B cell (primary cell): ENCODE data around the gene CATSPERZ. TPM values are rescaled to one million over a fixed set of nuclear protein-coding genes. Genes with fewer than 3 reads are reported as not detected.

Experiments
- ATAC-seq: fragments of 200-7000 bp; cut with Tn5 transposase; one replicate; pipeline ENCODE4 v1.10.0; 2021; ENCODE audit warnings: low read depth, mild to moderate bottlenecking, moderate number of reproducible peaks, moderate library complexity
- CTCF ChIA-PET: fragments of 350-600 bp; sonication (Branson Sonifier 250); formaldehyde crosslinking; loops from one replicate; lab custom pipeline; 2021; ENCODE audit warnings: antibody characterized with exemption, inconsistent platforms; lab: Charles Lee
- POLR2A ChIA-PET: fragments of 350-600 bp; sonication (Branson Sonifier 250); formaldehyde crosslinking; loops from one replicate; lab custom pipeline; 2021; ENCODE audit warnings: antibody characterized with exemption; lab: Charles Lee
- DNase-seq: peaks from one replicate; pipeline ENCODE4 v3.0.0; 2013
- H2AFZ ChIP-seq: 2 replicates; pipeline ENCODE4 v1.6.1; 2012; ENCODE audit warnings: mild to moderate bottlenecking, low read depth, low read length; ENCODE audit not compliant: insufficient read depth, poor library complexity, severe bottlenecking
- H3K27ac ChIP-seq, 2 donors: 1 replicate in 1 of 2; 2 replicates in 1 of 2; pipeline ENCODE4 v1.5.1; 2012 to 2013; ENCODE audit warnings: low read length in 2 of 2, mild to moderate bottlenecking in 2 of 2, moderate library complexity in 1 of 2
- H3K27me3 ChIP-seq, 4 experiments: fragments of 200-600 bp in 1 of 4; sonication (generic) in 1 of 4; replicated peaks in 1 of 4; 1 replicate in 2 of 4; 2 replicates in 2 of 4; pipeline versions ENCODE4 v1.6.1 to v1.7.0; 2013 to 2016; ENCODE audit warnings: low read length in 3 of 4, mild to moderate bottlenecking in 2 of 4, mixed read lengths in 1 of 4, moderate library complexity in 1 of 4; ENCODE audit not compliant: insufficient read depth in 4 of 4, control insufficient read depth in 3 of 4; ENCODE audit errors: control extremely low read depth in 1 of 4
- H3K36me3 ChIP-seq, 2 experiments: replicated peaks in 1 of 2; 1 replicate in 1 of 2; 2 replicates in 1 of 2; pipeline versions ENCODE4 v1.6.1 to v1.7.1; 2013; ENCODE audit warnings: low read length in 1 of 2; ENCODE audit not compliant: insufficient read depth in 2 of 2, control insufficient read depth in 1 of 2; ENCODE audit errors: control extremely low read depth in 1 of 2, extremely low read depth in 1 of 2
- H3K4me1 ChIP-seq, 2 donors: fragments of 200-600 bp in 1 of 2; sonication (generic) in 1 of 2; 1 replicate in 1 of 2; 2 replicates in 1 of 2; pipeline versions ENCODE4 v1.5.1 to v1.6.1; 2013 to 2017; ENCODE audit warnings: low read length in 2 of 2; ENCODE audit not compliant: control insufficient read depth in 2 of 2, insufficient read depth in 2 of 2
- H3K4me2 ChIP-seq: replicated peaks from 2 replicates; pipeline ENCODE3; 2012; ENCODE audit warnings: mild to moderate bottlenecking, low read depth, low read length; ENCODE audit not compliant: poor library complexity, severe bottlenecking
- H3K4me3 ChIP-seq, 5 experiments: fragments of 200-600 bp in 1 of 5; sonication (generic) in 1 of 5; 1 replicate in 3 of 5; 2 replicates in 2 of 5; pipeline versions ENCODE4 v1.5.1 to v1.7.0; 2011 to 2016; ENCODE audit warnings: low read length in 4 of 5, mild to moderate bottlenecking in 4 of 5, low read depth in 2 of 5, control low read depth in 1 of 5, moderate library complexity in 1 of 5; ENCODE audit not compliant: insufficient read depth in 1 of 5; ENCODE audit errors: control extremely low read depth in 1 of 5, extremely low read depth in 1 of 5
- H3K79me2 ChIP-seq: fragments of 200-600 bp; sonication (generic); one replicate; pipeline ENCODE4 v1.6.0; 2016; ENCODE audit warnings: low read length; ENCODE audit not compliant: control insufficient read depth, insufficient read depth
- H3K9ac ChIP-seq: fragments of 200-600 bp; sonication (generic); 2 replicates; pipeline ENCODE4 v1.6.1; 2017; ENCODE audit warnings: mild to moderate bottlenecking, low read length, moderate library complexity
- H3K9me3 ChIP-seq, 3 donors: one replicate each; pipeline versions ENCODE4 v1.6.1 to v1.7.1; 2013; ENCODE audit warnings: low read length in 2 of 3; ENCODE audit not compliant: control insufficient read depth in 2 of 3, insufficient read depth in 1 of 3; ENCODE audit errors: control extremely low read depth in 1 of 3
- H4K20me1 ChIP-seq: 2 replicates; pipeline ENCODE4 v1.6.0; 2012; ENCODE audit warnings: mild to moderate bottlenecking, low read length; ENCODE audit not compliant: insufficient read depth, control insufficient read depth, poor library complexity, severe bottlenecking
- H3K27ac Mint-ChIP-seq: one replicate; pipeline ENCODE4 v1.8.0; 2021; ENCODE audit warnings: mixed read lengths
- H3K27me3 Mint-ChIP-seq: one replicate; pipeline ENCODE4 v1.8.0; 2021; ENCODE audit warnings: mixed read lengths
- H3K4me1 Mint-ChIP-seq: one replicate; pipeline ENCODE4 v1.8.0; 2021; ENCODE audit warnings: mixed read lengths
- H3K4me3 Mint-ChIP-seq: one replicate; pipeline ENCODE4 v1.8.0; 2021; ENCODE audit warnings: mixed read lengths
- H3K9me3 Mint-ChIP-seq: one replicate; pipeline ENCODE4 v1.8.0; 2022; ENCODE audit warnings: mixed read lengths; ENCODE audit not compliant: insufficient read depth
- EZH2 ChIP-seq: IDR thresholded peaks from 2 replicates; pipeline ENCODE4 v1.6.1; 2012; ENCODE audit warnings: borderline replicate concordance, low read depth, mild to moderate bottlenecking, moderate library complexity, low read length; ENCODE audit not compliant: insufficient read depth, poor library complexity, severe bottlenecking
- WGBS: methylation state at CpG from one replicate; pipeline ENCODE4 v1.1.5; 2013; ENCODE audit warnings: missing lambda C conversion rate; ENCODE audit not compliant: insufficient coverage; 5-methylcytosine and 5-hydroxymethylcytosine counted together
- intact Hi-C: fragments of 100-400 bp; cut with micrococcal nuclease; formaldehyde crosslinking; loops from one replicate; pipeline ENCODE4 v1.10.0; 2022
- polyA plus RNA-seq: library from polyadenylated mRNA; depleted of rRNA; stranded (reverse); fragments of >200 nt; gene quantifications from 2 replicates; pipeline ENCODE4 v1.2.3, GENCODE V29; 2012
- total RNA-seq, 2 donors: library from RNA; stranded (reverse); fragments of 120-200 nt in 1 of 2; gene quantifications; 1 replicate in 1 of 2; 2 replicates in 1 of 2; pipeline versions ENCODE4 v1.2.3 to v1.2.4, GENCODE V29; 2013 to 2022
- TF ChIP-seq, protein P1 (sequence below): fragments of 200-600 bp; IDR thresholded peaks from one replicate; pipeline ENCODE4 v1.8.0; 2022; ENCODE audit warnings: antibody characterized with exemption, mild to moderate bottlenecking

CATSPERZ gene
- total and polyA plus RNA-seq, 2 donors (not counting 1 experiment from before 2014, with no cell fraction given) = 0.39 TPM; not detected in 1

DNA sequence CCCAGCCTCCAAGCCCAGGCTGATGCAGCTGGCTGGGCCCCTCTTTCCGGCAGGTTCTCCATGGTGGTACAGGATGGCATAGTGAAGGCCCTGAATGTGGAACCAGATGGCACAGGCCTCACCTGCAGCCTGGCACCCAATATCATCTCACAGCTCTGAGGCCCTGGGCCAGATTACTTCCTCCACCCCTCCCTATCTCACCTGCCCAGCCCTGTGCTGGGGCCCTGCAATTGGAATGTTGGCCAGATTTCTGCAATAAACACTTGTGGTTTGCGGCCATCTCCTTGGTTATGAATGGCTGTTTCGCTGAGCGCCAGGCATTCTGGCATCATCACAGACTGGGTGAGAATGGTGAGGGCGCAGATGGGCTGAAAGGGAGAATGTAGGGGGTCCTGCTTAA lies 21.4 kb downstream of the CATSPERZ start:
- ChIA-PET POLR2A (no interaction called here), CTCF (interaction anchor here (1.0 kb wide), 1 partner anchor 34 kb away, joined by 4 read pairs; no protein-coding TSS in a partner anchor)
- Histone ChIP-seq H4K20me1 (no peaks in the 10 kb centered on the region), H3K27ac (no peak overlapping the region), H3K9me3 (no peaks in the 10 kb centered on the region), H3K27me3 (no peaks in the 10 kb centered on the region), H3K79me2 (peaks cover 5% of the 10 kb centered on the region), H3K9ac (no peak overlapping the region), H3K4me1 (peaks cover 8 to 21% of the 10 kb centered on the region in 2 donors), H2AFZ (no peak overlapping the region), H3K36me3 (peaks cover 0 to 7% of the 10 kb centered on the region in 2 experiments), H3K4me3 (no peak overlapping the region), H3K4me2 (no peak overlapping the region)
- 100% methylated on average over 5 of the region's 5 CpGs for WGBS
- ATAC-seq (no peak), DNase-seq (no peak)
- no peak for TF ChIP-seq EZH2
- TF ChIP-seq, protein P1, sequence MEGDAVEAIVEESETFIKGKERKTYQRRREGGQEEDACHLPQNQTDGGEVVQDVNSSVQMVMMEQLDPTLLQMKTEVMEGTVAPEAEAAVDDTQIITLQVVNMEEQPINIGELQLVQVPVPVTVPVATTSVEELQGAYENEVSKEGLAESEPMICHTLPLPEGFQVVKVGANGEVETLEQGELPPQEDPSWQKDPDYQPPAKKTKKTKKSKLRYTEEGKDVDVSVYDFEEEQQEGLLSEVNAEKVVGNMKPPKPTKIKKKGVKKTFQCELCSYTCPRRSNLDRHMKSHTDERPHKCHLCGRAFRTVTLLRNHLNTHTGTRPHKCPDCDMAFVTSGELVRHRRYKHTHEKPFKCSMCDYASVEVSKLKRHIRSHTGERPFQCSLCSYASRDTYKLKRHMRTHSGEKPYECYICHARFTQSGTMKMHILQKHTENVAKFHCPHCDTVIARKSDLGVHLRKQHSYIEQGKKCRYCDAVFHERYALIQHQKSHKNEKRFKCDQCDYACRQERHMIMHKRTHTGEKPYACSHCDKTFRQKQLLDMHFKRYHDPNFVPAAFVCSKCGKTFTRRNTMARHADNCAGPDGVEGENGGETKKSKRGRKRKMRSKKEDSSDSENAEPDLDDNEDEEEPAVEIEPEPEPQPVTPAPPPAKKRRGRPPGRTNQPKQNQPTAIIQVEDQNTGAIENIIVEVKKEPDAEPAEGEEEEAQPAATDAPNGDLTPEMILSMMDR = no peak
- intact Hi-C loops = no loop called here
- H3K4me1 Mint-ChIP-seq = peaks cover 30% of the 10 kb centered on the region
- H3K9me3 Mint-ChIP-seq = no peaks in the 10 kb centered on the region
- H3K4me3 Mint-ChIP-seq = no peak overlapping the region
- H3K27ac Mint-ChIP-seq = no peak overlapping the region
- no peaks in the 10 kb centered on the region for H3K27me3 Mint-ChIP-seq

DNA sequence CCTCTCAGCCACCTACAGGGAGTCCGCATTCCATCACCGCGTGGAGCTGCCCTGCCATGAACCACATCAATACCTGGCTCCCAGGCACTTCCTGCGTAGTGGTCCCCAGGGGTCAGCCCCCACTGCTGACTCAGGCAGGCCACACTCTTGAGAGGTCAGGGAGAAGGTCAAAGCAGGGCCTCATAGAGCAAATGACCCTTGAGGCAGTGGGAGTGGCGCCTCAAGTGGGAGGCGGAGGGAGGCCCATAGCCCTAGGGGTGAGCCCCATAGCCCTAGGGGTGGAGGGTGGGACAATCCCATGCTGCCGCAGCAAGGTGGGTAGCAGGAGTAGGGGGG lies 22.7 kb downstream of the CATSPERZ start:
- Histone ChIP-seq H3K4me1 (peaks cover 8 to 14% of the 10 kb centered on the region in 2 donors), H3K79me2 (peaks cover 5% of the 10 kb centered on the region), H4K20me1 (no peaks in the 10 kb centered on the region), H3K27ac (no peak overlapping the region), H3K4me2 (no peak overlapping the region), H3K4me3 (no peak overlapping the region), H3K36me3 (peaks cover 0 to 7% of the 10 kb centered on the region in 2 experiments), H2AFZ (no peak overlapping the region), H3K9me3 (no peaks in the 10 kb centered on the region), H3K9ac (no peak overlapping the region), H3K27me3 (no peaks in the 10 kb centered on the region)
- Mint-ChIP-seq H3K27ac (no peak overlapping the region), H3K4me1 (peaks cover 20% of the 10 kb centered on the region), H3K4me3 (no peak overlapping the region), H3K27me3 (no peaks in the 10 kb centered on the region), H3K9me3 (no peaks in the 10 kb centered on the region)
- TF ChIP-seq, protein P1 = no peak
- TF ChIP-seq EZH2 = no peak
- CTCF ChIA-PET = no interaction called here
- intact Hi-C loops = no loop called here
- 96% methylated on average over 4 of the region's 7 CpGs for WGBS
- ATAC-seq (no peak), DNase-seq (no peak)
- POLR2A ChIA-PET = interaction anchor here (0.6 to 1.8 kb wide), 2 partner anchors 12 to 109 kb away, joined by 7 to 9 read pairs; no protein-coding TSS in a partner anchor
